Fibroblast of pulmonary artery (primary cell): ENCODE data around the gene ATF5.
"Not testable (repeated sequence)": the region's sequence is repeated elsewhere in the genome, so short reads cannot be mapped to it uniquely, and the experiment has no call there.

Experiments used
- DNase-seq: peaks from one replicate; pipeline ENCODE4 v3.0.0-alpha.2; 2010; ENCODE audit warnings: low read depth
- H3K4me3 ChIP-seq: replicated peaks from 2 replicates; pipeline ENCODE4 v1.5.1; 2011; ENCODE audit warnings: low read depth, mild to moderate bottlenecking, control low read depth, low read length, moderate library complexity
- CTCF ChIP-seq: IDR thresholded peaks from 2 replicates; pipeline ENCODE4 v1.5.1; 2011; ENCODE audit warnings: mild to moderate bottlenecking, control low read depth, low read length, inconsistent platforms; ENCODE audit errors: missing control alignments

ATF5 gene

DNA sequence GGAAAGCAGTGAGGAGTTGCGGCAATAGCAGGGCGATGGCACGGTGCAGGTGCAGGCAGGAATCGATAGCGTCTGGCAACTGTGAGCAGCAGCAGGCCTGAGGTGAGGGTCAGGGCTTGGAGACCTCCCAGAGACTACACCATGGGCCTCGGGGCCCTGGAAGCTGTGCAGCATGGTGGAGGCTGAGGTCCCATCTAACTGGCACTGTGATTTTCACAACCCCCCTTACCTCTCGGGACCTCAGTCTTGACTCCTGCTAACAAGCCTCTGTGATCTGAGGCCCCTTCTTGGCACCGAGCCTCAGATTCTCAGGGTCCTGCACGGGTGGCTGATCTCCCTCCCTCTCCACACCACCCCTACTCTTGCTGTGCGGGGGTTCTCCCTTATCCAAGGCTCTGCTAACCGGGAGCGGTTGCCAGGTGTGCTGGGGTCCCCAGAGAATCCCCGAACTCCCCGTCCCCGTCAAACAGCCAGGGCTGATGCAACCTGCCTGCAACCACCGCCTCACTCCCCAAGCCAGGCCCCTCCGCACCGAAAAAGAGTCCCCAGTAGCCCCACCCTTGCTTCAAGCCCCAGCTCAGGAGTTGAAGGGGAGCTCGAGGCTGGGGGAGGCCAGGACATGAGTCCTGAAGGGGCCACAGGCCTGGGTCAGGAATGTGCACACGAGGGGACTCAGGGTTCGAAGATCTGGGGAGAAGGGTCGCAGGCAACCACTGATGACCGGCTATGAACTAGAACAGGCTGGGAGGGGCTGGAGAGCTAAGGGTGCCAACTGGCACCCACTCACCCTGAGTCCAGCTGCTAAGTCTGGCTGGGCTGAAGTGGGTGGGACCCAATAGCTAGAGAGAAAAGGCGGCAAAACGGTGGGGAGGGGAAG is 4.8 kb upstream of the ATF5 start:
- TF ChIP-seq CTCF = no peak
- H3K4me3 ChIP-seq = no peak overlapping the region
- no peak for DNase-seq

- not testable (repeated sequence) for H3K4me3 ChIP-seq, DNase-seq
Observed at GRCh38 chr19:49924881-49925210, 4.2 kb upstream of the ATF5 start.

- H3K4me3 ChIP-seq = no peak overlapping the region
- DNase-seq = no peak
Observed at GRCh38 chr19:49925486-49925885, 3.5 kb upstream of the ATF5 start.

GRCh38 chr19:49926515-49926914 is 2.5 kb upstream of the ATF5 start:
- no peak overlapping the region for H3K4me3 ChIP-seq
- no peak for DNase-seq
- TF ChIP-seq CTCF = no peak

More at GRCh38 chr19:49925486-49925885, 3.5 kb upstream of the ATF5 start:
- no peak for TF ChIP-seq CTCF

DNA sequence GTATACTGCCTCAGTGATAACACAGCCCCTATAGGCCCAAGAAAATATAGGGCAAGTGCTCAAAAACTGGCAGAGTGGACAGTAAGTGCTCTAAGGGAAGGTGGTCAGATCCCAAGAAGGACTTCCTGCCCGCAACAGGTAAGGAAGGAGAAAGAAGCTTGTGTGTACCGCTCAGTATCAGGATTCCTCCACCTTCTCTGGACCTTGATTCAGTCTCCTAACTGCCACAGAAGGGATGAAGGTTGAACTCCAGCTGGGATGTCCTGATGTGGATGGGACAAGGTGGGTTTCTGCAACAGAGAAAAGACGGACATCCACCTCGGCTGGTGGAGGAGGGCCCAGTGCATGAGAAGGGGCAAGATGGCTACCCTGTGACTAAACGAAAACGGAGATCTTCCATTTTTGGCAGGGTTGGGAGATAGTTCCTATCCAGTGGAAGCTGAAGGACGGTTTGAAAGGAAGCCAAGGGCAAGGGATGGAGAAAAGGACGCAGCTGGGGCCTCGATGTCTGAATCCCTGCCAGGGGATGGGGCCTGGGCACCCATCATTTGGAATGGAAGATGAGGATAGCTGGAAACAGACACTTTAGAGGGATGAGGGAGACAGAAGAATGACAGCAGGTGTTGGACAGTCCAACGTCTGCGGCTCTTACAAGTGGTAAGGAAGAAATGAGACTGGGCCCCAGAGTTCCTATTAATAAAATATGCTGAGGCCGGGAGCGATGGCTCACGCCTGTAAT is 1.3 kb upstream of the ATF5 start:
- no peak for DNase-seq
- TF ChIP-seq CTCF = no peak
- H3K4me3 ChIP-seq = no peak overlapping the region

- H3K4me3 ChIP-seq = peak overlapping the region; percentile 97
- peak; percentile 99 for DNase-seq
- no peak for TF ChIP-seq CTCF
Observed at GRCh38 chr19:49929611-49930482, 842 bp downstream of the ATF5 start.
